ENCODE results near the gene SLC2A8.
A peak's percentile ranks its signal among the peaks of the same experiment; 100 is the strongest.

The SLC2A8 gene

GRCh38 chr9:127444283-127444920 lies 47.4 kb downstream of the SLC2A8 start:
- no peak for DNase-seq

DNA sequence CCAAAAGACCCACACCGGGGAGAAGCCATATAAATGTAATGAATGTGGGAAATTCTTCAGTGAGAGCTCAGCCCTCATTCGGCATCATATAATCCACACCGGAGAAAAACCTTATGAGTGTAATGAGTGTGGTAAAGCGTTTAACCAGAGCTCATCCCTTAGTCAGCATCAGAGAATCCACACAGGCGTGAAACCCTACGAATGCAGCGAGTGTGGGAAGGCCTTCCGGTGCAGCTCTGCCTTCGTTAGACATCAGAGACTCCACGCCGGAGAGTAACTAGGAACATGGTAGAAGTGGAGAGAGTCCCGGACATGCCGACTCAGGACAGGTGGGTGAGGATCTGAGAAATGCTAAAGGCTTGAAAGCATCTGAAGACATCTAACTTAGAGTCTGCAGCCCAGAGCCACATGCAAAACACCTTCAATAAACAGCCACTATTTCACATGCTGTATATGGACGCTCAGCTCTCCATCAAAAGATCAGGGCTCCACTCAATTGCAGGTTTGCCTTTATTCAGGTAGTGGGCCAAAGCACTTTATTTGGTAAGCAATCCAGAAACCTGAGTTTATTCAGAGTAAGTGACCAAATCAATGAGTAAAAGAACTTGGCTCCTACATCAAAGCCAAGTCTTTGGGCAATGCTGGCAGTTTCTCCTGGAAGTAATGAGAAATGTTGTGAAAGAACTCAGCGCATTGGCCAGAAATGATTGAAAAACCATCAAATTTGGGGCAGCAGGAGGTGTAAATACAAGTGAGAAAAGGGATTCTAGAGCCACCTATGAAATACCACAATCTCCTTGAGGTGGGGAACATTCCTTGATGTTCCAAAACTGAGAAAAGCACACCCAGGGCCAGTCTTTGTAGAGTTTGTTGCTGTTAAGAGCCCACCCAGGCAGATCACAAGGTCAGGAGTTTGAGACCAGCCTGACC lies 48.2 kb downstream of the SLC2A8 start:
- DNase-seq, result no peak

DNA sequence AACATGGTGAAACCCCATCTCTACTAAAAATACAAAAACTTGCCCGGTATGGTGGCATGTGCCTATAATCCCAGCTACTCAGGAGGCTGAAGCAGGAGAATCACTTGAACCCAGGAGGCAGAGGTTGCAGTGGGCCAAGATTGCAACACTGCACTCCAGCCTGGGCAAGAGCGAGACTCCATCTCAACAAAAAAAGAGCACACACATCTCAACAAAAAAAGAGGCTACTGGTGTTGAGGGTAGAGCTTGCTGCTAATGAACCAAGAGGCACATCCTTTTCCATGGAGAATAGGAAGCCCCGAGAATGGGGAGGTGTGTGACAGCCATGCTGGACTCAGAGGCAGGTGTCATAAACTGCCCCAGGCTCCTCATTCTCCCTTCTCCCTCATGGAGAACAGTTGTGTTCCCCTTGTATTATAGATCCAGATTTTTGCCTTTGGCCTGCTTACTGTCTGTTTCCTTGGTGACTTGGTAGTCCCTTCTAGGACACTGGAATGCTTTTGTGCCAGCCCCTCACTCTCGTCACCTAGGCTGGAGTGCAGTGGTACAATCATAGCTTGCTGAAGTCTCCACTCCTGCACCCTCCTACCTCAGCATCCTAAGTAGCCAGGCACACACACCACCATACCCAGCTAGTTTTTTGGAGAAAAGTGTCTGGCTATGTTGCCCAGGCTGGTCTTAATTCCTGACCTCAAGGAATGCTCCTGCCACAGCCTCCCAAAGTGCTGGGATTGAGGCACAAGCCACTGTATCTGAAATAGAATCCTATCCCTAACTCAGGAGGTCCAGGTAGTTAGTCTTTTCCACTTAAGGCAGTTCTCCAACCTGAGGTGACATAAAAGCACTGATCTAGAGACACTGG lies 49.1 kb downstream of the SLC2A8 start:
- DNase-seq, result no peak

GRCh38 chr9:127446713-127447415 lies 49.9 kb downstream of the SLC2A8 start:
- no peak for DNase-seq

DNA sequence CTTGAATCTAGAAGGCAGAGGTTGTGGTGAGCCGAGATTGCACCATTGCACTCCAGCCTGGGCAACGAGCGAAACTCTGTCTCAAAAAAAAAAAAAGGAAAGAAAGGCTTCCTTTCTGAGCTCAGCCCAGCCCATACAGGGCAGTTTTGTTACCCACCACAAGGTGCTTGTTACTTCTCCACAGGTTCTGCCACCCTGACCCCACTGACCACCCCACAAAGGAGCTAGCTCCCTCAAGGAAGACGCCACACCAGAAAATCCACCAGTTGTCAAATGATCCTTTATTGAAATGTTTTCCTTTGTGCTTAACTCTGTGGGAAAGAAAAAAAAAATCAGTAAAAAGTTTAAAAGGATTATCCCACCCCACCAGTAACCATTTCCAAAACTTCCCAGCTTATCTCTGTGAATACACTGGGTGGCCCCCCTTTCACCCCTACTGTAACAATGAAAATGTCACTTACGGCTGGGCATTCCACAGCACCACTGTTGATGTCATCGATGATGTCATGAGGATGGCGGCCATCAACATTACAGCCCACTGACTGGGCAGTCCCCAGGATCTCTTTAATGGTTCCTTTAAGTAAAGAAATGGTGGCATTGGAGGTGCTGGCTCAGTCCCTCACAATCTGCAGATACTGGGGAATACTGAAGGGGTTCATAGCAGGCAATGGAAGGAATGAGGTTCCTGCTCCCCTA lies 50.6 kb downstream of the SLC2A8 start:
- DNase-seq, result no peak

DNA sequence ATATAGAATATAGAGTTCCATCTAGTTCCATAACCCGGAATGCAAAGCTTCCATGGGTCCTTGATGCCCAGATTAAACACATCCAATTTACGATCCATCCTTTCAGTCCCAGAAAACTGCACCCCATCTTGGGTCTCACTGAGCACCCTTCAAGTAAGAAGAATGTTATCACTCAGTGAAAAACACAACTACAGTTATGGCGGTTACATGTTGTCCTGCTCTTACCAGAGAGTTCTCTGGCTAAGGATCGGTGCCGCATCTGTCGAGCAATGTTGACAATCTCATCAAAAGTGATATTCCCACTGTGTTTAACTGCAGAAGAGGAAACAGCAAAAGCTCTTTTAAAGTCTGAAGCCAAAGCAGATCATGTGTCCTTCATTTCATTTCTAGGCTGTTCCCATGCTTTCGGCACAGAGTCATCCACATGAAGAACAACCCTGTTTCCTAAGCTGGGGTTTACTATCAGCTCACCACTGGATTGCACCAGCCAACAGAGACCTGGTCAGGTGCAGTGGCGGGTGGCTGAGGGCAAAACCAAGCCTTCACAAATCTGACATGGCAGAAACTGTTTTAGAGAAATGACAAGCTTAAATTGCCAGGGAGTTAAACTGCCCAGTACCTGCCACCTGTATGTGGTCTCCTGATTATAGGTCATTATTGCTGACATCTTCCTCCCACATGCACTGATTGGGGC lies 51.3 kb downstream of the SLC2A8 start:
- DNase-seq, result no peak

GRCh38 chr9:127449332-127449966 lies 52.5 kb downstream of the SLC2A8 start:
- DNase-seq, result no peak

DNA sequence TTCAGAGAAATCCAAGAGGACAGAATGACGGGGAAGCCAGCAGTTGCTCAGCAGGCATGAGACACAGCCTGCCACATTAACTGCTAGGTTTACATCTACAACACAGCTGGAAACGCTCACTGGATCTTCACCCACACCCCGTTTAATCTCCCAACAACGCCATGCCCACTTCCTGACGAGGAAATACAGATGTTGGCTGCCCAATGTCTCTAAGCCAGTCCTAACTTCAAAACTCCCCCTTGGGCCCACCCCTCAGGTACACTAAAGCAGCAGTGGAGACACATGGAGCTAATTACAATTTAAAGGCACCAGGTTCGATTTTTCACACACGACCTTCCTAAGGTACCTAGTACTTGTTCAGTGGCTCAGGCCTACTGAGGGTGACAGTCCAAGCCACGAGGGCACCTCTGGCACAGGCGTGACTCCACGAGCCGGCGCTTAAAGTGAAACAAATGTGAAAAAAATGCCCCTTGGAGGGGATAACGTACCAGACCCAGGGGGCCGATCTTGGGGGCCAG lies 53.3 kb downstream of the SLC2A8 start:
- DNase-seq, result no peak

DNA sequence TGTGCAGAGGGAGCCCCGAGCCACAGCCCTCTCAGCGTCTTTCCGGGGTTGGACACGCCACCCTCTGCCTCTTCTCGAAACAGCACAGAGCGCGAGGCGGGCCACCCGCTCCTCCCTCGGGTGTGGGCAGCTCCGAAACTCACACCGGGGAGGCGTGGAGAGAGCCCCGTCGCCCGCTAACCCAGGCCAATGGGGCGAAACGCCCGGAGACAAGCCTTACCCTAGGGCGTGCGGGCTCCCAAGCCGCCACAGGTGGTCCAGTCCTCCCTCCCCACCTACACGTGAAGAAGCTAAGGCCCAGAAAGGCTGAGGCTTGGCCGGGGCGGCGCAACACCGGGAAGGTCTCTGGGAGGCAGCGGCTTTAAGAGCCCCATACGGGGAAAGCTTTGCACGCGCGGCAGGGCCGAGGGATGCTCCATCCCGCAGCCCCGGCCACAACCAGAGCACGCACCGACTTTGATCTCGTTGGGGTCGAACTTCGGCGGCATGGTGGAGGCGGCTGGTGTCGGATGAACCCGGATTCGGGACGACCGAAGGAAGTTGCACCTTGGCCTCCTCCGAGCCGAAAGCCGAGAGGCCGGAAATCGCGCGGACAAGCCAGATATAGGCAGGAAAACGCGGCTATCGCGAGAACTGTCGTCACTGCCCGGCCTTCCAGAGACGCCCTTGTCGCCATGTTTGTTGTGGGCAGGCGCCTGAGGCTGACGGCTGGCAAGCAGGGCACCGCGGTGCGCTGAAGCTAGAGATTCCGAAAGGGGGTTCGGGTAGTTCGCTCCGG lies 54.0 kb downstream of the SLC2A8 start, which contains the start of the genes LRSAM1 and RPL12:
LRSAM1 (plus strand) TSS at position 681 of the 778 bp plus-strand sequence. CDS start 3,018 bp downstream, outside the sequence.
RPL12 (minus strand) TSS at position 577 of the 778 bp plus-strand sequence; CDS start at position 488, 89 bp downstream.
- peak; percentile 83 for DNase-seq

DNA sequence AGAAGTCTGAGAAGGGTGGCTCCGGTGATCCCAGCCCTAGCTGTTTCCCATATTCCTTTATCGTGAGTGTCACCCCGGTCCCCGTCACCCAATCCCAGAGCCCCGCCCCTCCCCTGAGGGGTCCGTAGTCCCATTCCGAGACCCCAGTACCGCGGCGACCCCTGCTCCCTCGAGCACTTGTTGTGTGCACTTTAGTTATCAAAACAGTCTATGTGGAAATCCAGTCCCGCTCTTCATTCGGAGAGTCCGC lies 54.6 kb downstream of the SLC2A8 start:
- DNase-seq, result no peak

DNA sequence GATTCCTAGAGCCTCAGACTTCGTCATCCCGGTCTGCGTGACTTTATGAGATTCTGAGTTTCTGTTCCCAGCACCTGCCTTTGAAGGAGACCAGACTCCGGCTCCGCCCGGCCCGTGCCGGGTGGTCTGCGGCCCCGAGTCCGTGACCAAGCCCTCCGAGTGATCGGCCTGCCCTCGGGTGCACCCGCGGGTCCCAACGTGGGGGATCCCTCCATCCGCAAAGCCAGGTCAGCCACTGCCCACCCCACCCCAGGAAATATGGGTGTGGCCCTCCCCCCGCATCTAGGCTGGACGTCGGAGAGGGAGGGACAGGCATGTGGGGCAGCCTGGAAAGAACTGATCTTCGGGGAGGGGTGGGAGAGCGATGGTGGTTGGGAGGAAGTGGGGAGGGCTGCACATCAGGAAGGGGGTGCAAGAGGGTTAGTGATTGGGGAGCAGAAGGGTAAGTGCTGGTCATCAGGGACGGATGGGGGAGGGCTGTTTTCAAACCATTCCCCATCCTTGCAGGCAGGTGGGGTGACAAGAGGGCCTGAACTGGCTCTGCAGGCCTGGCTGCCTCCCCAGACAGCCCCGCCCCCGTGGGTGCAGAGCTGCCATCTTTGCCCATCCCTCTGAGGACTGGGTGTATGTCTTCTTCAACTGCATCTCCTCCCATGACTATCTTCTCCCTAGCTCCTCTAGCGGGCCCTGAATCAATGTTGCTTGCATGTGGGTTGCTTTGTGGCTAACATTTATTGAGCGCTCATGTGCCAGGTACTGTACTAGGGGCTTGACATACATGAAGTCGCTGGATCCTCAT lies 55.1 kb downstream of the SLC2A8 start:
- DNase-seq, result peak; percentile 48

DNA sequence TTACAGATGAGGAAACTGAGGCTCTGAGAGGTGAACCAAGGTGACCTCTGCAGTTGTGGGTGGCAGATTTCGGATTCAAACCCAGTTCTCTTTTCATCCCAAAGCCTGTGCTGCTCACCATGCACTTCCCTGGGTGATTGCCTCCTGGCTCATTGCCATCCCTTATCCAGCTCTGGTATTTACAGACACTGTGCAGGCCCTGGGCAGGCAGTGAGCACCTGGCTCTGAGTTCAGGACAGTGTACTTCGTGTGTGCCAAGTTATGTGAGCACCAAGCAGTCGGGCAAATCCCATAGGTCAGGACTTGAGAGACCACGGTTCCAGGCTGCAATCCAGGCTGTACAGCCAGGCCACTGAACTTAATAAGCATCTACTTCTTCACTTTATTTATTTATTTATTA lies 55.7 kb downstream of the SLC2A8 start:
- no peak for DNase-seq

DNA sequence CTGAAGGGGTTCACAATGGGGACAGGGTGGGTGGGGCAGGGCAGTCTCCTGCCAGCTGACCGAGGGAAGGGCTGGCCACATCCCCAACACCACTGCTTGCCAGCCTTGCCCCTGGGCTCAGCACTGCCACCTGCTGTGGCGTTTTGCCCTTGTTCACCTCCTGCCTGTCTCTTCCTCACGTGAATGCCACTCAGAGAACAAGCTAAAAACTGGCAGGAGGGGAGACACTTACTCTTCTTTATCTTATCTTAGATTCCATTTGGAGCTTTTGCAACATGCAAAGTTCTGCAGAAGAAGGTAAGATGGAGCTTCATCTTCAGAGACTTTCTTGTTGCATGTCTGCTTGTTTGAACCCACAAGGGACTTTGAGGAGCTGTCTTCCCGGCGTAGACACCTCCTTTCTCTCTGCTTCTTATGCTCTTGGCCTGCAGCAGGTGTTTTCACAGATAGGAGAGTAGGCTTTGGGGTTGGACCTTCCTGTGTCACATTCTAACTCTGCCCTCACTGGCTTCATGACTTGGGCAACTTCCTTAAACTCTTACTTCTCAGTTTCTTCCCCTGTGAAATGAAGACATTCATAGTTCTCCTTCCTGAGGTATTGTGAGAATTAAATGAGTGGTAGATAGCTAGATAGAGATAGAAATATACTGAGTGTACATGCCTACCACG lies 58.5 kb downstream of the SLC2A8 start:
- DNase-seq, result no peak

GRCh38 chr9:127457191-127457878 lies 60.4 kb downstream of the SLC2A8 start:
- DNase-seq, result no peak

All from NK-92 treated with Interleukin-12 subunit alpha and Interleukin-12 subunit beta, amount 100 ng/mL, for 24 hours (cell line).